ENCODE measurements around the gene FOXRED1.

The FOXRED1 gene

GRCh38 chr11:126293726-126294125 is 24.8 kb downstream of the FOXRED1 start:
- H3K4me3 ChIP-seq (ENCODE audit: low read depth, low read length, poor library complexity, severe bottlenecking), result no peak overlapping the region
- peaks cover 26% of the 10 kb centered on the region; the same call in 1 of the 2 replicates for H3K36me3 ChIP-seq (ENCODE audit: insufficient read depth, low read length)
- H3K9me2 ChIP-seq (ENCODE audit: low read depth, low read length), result no peaks in the 10 kb centered on the region
- H3F3A ChIP-seq (ENCODE audit: insufficient read depth, low read length), result no peaks in the 10 kb centered on the region
- H3K9ac ChIP-seq (ENCODE audit: low read length), result no peak overlapping the region
- H3K79me2 ChIP-seq (ENCODE audit: insufficient read depth, low read length), result no peaks in the 10 kb centered on the region
- no peak overlapping the region for H3K4me2 ChIP-seq (ENCODE audit: low read length)
- H3K9me3 ChIP-seq (ENCODE audit: low read length), result no peaks in the 10 kb centered on the region
- TF ChIP-seq CTCF (IDR thresholded peaks at IDR 0.05; ENCODE audit: low read length), result no peak
- TF ChIP-seq EZH2 (IDR thresholded peaks at IDR 0.05; ENCODE audit: borderline replicate concordance, low read length), result no peak
- no peak overlapping the region for H2AFZ ChIP-seq (ENCODE audit: low read length)
- H4K20me1 ChIP-seq (ENCODE audit: insufficient read depth, low read length), result no peaks in the 10 kb centered on the region
- H3K4me1 ChIP-seq (ENCODE audit: insufficient read depth, low read length, severe bottlenecking), result no peaks in the 10 kb centered on the region
- H3K27ac ChIP-seq (ENCODE audit: low read depth, low read length, poor library complexity, severe bottlenecking), result no peak overlapping the region
- no peaks in the 10 kb centered on the region for H3K27me3 ChIP-seq (ENCODE audit: insufficient read depth, low read length)

- Histone ChIP-seq H2AFZ (ENCODE audit: low read length) (no peak overlapping the region), H3F3A (ENCODE audit: insufficient read depth, low read length) (no peaks in the 10 kb centered on the region), H3K27me3 (ENCODE audit: insufficient read depth, low read length) (no peaks in the 10 kb centered on the region), H3K4me3 (ENCODE audit: low read depth, low read length, poor library complexity, severe bottlenecking) (no peak overlapping the region), H3K9me2 (ENCODE audit: low read depth, low read length) (no peaks in the 10 kb centered on the region), H3K9me3 (ENCODE audit: low read length) (no peaks in the 10 kb centered on the region), H3K79me2 (ENCODE audit: insufficient read depth, low read length) (no peaks in the 10 kb centered on the region), H3K4me1 (ENCODE audit: insufficient read depth, low read length, severe bottlenecking) (no peaks in the 10 kb centered on the region), H3K4me2 (ENCODE audit: low read length) (no peak overlapping the region), H3K9ac (ENCODE audit: low read length) (no peak overlapping the region), H3K27ac (ENCODE audit: low read depth, low read length, poor library complexity, severe bottlenecking) (no peak overlapping the region), H3K36me3 (ENCODE audit: insufficient read depth, low read length) (peaks cover 17% of the 10 kb centered on the region; the same call in 1 of the 2 replicates), H4K20me1 (ENCODE audit: insufficient read depth, low read length) (no peaks in the 10 kb centered on the region)
- TF ChIP-seq CTCF (IDR thresholded peaks at IDR 0.05; ENCODE audit: low read length) (no peak), EZH2 (IDR thresholded peaks at IDR 0.05; ENCODE audit: borderline replicate concordance, low read length) (no peak)
Observed at GRCh38 chr11:126297004-126297403, 28.1 kb downstream of the FOXRED1 start.

GRCh38 chr11:126303623-126304456 is 34.9 kb downstream of the FOXRED1 start, which contains the start of gene DCPS:
DCPS (plus strand) TSS chr11:126304060; CDS start chr11:126304081, 21 bp downstream.
- Histone ChIP-seq H3K9me2 (ENCODE audit: low read depth, low read length) (no peaks in the 10 kb centered on the region), H3K9ac (ENCODE audit: low read length) (peak within 1 kb of the TSS; percentile 90), H3F3A (ENCODE audit: insufficient read depth, low read length) (no peaks in the 10 kb centered on the region), H3K79me2 (ENCODE audit: insufficient read depth, low read length) (0 out of 2 replicates have a peak, but pooled peaks cover 6% of the 10 kb centered on the region), H3K4me3 (ENCODE audit: low read depth, low read length, poor library complexity, severe bottlenecking) (peak within 1 kb of the TSS; percentile 79), H2AFZ (ENCODE audit: low read length) (no peak within 1 kb of the TSS), H4K20me1 (ENCODE audit: insufficient read depth, low read length) (no peaks in the 10 kb centered on the region), H3K4me1 (ENCODE audit: insufficient read depth, low read length, severe bottlenecking) (peaks cover 27% of the 10 kb centered on the region), H3K9me3 (ENCODE audit: low read length) (no peaks in the 10 kb centered on the region), H3K36me3 (ENCODE audit: insufficient read depth, low read length) (peaks cover 12% of the 10 kb centered on the region; the same call in 1 of the 2 replicates), H3K4me2 (ENCODE audit: low read length) (peak within 1 kb of the TSS; percentile 73), H3K27ac (ENCODE audit: low read depth, low read length, poor library complexity, severe bottlenecking) (peak within 1 kb of the TSS; percentile 64), H3K27me3 (ENCODE audit: insufficient read depth, low read length) (no peaks in the 10 kb centered on the region)
- TF ChIP-seq CTCF (IDR thresholded peaks at IDR 0.05; ENCODE audit: low read length), result no peak
- TF ChIP-seq EZH2 (IDR thresholded peaks at IDR 0.05; ENCODE audit: borderline replicate concordance, low read length), result no peak

Data from OCI-LY1 (cell line).